CD4-positive, alpha-beta T cell (primary cell): ENCODE measurements around the gene GOLPH3. TPM values are rescaled to one million over a fixed set of nuclear protein-coding genes. Genes with fewer than 3 reads are reported as not detected.
A peak's percentile ranks its signal among the peaks of the same experiment; 100 is the strongest.

Experiments
- ATAC-seq: fragments of 200-7000 bp; cut with Tn5 transposase; one replicate; pipeline ENCODE4 v1.10.0; 2022; ENCODE audit warnings: mild to moderate bottlenecking; ENCODE audit not compliant: poor library complexity
- CTCF ChIA-PET: fragments of 350-600 bp; sonication (Branson Sonifier 250); formaldehyde crosslinking; loops from one replicate; lab custom pipeline; 2021; ENCODE audit warnings: antibody characterized with exemption, inconsistent platforms; lab: Charles Lee
- POLR2A ChIA-PET: fragments of 350-600 bp; sonication (Branson Sonifier 250); formaldehyde crosslinking; loops from one replicate; lab custom pipeline; 2021; ENCODE audit warnings: antibody characterized with exemption, inconsistent platforms; lab: Charles Lee
- DNase-seq, 14 experiments: peaks; one replicate each; pipeline ENCODE4 v3.0.0-alpha.2; 2013 to 2020; ENCODE audit warnings: mixed read lengths in 2 of 14
- H3K27ac ChIP-seq, 2 donors: one replicate each; pipeline versions ENCODE4 v1.5.1 to v1.7.0; 2013; ENCODE audit warnings: low read length in 2 of 2, low read depth in 1 of 2, mild to moderate bottlenecking in 1 of 2
- H3K27me3 ChIP-seq, 2 experiments: 1 replicate in 1 of 2; 2 replicates in 1 of 2; pipeline versions ENCODE4 v1.6.1 to v1.7.0; 2013; ENCODE audit warnings: low read length in 2 of 2, control low read depth in 1 of 2, mild to moderate bottlenecking in 1 of 2, moderate library complexity in 1 of 2; ENCODE audit not compliant: insufficient read depth in 2 of 2, control insufficient read depth in 1 of 2
- H3K36me3 ChIP-seq: one replicate; pipeline ENCODE4 v1.6.1; 2013; ENCODE audit warnings: low read length, control low read depth; ENCODE audit not compliant: insufficient read depth
- H3K4me1 ChIP-seq: one replicate; pipeline ENCODE4 v1.6.1; 2013; ENCODE audit warnings: low read length, control low read depth; ENCODE audit not compliant: insufficient read depth
- H3K4me3 ChIP-seq: one replicate; pipeline ENCODE4 v1.5.1; 2013; ENCODE audit warnings: mild to moderate bottlenecking, low read length, moderate library complexity
- H3K9me3 ChIP-seq, 2 experiments: 1 replicate in 1 of 2; 2 replicates in 1 of 2; pipeline versions ENCODE4 v1.6.1 to v1.7.0; 2013; ENCODE audit warnings: low read length in 2 of 2, mild to moderate bottlenecking in 2 of 2, control low read depth in 1 of 2, moderate library complexity in 1 of 2; ENCODE audit not compliant: control insufficient read depth in 1 of 2, insufficient read depth in 1 of 2
- H3K27ac Mint-ChIP-seq: one replicate; pipeline ENCODE4 v1.8.0; 2020; ENCODE audit warnings: mixed read lengths
- H3K27me3 Mint-ChIP-seq: one replicate; pipeline ENCODE4 v1.8.0; 2021; ENCODE audit warnings: mixed read lengths
- H3K36me3 Mint-ChIP-seq: one replicate; pipeline ENCODE4 v1.8.0; 2021; ENCODE audit warnings: low read depth, mixed read lengths
- H3K4me1 Mint-ChIP-seq: one replicate; pipeline ENCODE4 v1.8.0; 2021; ENCODE audit warnings: low read depth, mixed read lengths
- H3K4me3 Mint-ChIP-seq: one replicate; pipeline ENCODE4 v1.8.0; 2020; ENCODE audit warnings: mild to moderate bottlenecking, mixed read lengths
- H3K9me3 Mint-ChIP-seq: one replicate; pipeline ENCODE4 v1.8.0; 2020; ENCODE audit warnings: mixed read lengths
- intact Hi-C, 2 experiments: fragments of 100-400 bp; cut with DNase I in 1 of 2; cut with micrococcal nuclease in 1 of 2; formaldehyde crosslinking; loops; one replicate each; pipeline versions ENCODE4 v1.15.1 to v1.9.0; 2023 to 2025; cut with DNase I, micrococcal nuclease
- total RNA-seq, 174 experiments: library from RNA in 2 of 174; stranded (reverse) in 2 of 174; gene quantifications; one replicate each; pipeline ENCODE4 v1.2.3 and lab custom pipeline; 2021 to 2026
- TF ChIP-seq, protein P1 (sequence below): fragments of 200-600 bp; IDR thresholded peaks from one replicate; pipeline ENCODE4 v1.8.0; 2022; ENCODE audit warnings: antibody characterized with exemption, mild to moderate bottlenecking

The GOLPH3 gene
- total RNA-seq, 2 experiments from 2014 or later = 52.0 to 55.4 TPM

DNA sequence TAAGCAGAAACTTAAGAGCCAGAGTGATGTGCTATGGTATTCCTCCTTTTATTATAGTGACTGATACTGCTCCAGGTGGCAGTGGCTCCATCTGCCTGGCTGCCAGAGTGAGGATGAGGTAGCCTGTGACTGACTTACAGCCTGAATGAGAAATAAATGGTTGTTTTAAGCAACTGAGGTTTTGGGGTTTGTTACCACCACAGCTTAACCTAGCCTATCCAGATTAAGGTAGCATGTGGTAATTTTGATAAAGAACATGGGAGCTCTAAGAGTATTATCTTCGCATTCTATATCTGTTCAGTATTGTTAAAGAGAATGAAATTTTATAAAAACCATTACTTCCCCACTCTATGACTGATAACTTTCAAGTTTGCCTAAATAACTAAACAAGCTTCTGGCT lies 39.0 kb downstream of the GOLPH3 start:
- Mint-ChIP-seq H3K9me3 (no peaks in the 10 kb centered on the region), H3K36me3 (peaks cover 70% of the 10 kb centered on the region), H3K4me3 (no peak overlapping the region), H3K27ac (peak overlapping the region; percentile 27), H3K4me1 (peaks cover 57% of the 10 kb centered on the region), H3K27me3 (no peaks in the 10 kb centered on the region)
- ChIA-PET CTCF (no interaction called here), POLR2A (no interaction called here)
- TF ChIP-seq, protein P1, sequence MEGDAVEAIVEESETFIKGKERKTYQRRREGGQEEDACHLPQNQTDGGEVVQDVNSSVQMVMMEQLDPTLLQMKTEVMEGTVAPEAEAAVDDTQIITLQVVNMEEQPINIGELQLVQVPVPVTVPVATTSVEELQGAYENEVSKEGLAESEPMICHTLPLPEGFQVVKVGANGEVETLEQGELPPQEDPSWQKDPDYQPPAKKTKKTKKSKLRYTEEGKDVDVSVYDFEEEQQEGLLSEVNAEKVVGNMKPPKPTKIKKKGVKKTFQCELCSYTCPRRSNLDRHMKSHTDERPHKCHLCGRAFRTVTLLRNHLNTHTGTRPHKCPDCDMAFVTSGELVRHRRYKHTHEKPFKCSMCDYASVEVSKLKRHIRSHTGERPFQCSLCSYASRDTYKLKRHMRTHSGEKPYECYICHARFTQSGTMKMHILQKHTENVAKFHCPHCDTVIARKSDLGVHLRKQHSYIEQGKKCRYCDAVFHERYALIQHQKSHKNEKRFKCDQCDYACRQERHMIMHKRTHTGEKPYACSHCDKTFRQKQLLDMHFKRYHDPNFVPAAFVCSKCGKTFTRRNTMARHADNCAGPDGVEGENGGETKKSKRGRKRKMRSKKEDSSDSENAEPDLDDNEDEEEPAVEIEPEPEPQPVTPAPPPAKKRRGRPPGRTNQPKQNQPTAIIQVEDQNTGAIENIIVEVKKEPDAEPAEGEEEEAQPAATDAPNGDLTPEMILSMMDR = no peak
- Histone ChIP-seq H3K27ac (no peak overlapping the region), H3K9me3 (no peaks in the 10 kb centered on the region), H3K4me3 (no peak overlapping the region), H3K27me3 (no peaks in the 10 kb centered on the region), H3K4me1 (peaks cover 3% of the 10 kb centered on the region), H3K36me3 (peaks cover 35% of the 10 kb centered on the region)
- ATAC-seq = no peak
- intact Hi-C loops = loop anchor here in 1 of 2 experiments (5.0 kb wide), 1 partner anchor 37 kb away; the partner anchor contains the start of gene GOLPH3
- no peak for DNase-seq

DNA sequence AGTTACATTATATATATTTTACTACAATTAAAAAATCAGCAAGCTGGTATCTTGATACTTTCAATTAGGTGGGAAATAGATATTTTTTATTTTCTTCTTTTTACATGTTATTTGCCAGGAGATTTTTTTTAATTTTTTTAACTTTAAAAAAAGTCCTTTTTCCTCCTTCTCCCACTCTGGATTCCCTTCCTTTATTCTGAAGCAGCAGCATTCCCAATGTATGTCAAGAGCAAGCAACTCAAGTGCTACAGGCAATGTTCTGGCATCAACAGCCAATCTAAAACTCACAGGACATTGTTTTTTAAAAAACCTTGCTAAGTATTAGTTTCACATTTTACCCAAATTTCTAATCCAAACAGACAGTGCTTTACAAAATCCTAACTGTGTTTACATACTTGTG lies 41.4 kb downstream of the GOLPH3 start:
- Histone ChIP-seq H3K9me3 (no peaks in the 10 kb centered on the region), H3K36me3 (peaks cover 40% of the 10 kb centered on the region), H3K4me3 (no peak overlapping the region), H3K4me1 (no peaks in the 10 kb centered on the region), H3K27me3 (no peaks in the 10 kb centered on the region), H3K27ac (no peak overlapping the region)
- intact Hi-C loops = no loop called here
- Mint-ChIP-seq H3K4me1 (peaks cover 58% of the 10 kb centered on the region), H3K27ac (no peak overlapping the region), H3K27me3 (no peaks in the 10 kb centered on the region), H3K36me3 (peaks cover 75% of the 10 kb centered on the region), H3K9me3 (no peaks in the 10 kb centered on the region), H3K4me3 (no peak overlapping the region)
- no peak for ATAC-seq
- TF ChIP-seq, protein P1 = no peak
- DNase-seq = no peak
- POLR2A ChIA-PET = interaction anchor here (1.9 kb wide), 1 partner anchor 41 kb away, joined by 8 read pairs; the partner anchor contains the start of gene GOLPH3
- CTCF ChIA-PET = interaction anchor here (1.6 kb wide), 1 partner anchor 25 kb away, joined by 4 read pairs; no protein-coding TSS in a partner anchor

DNA sequence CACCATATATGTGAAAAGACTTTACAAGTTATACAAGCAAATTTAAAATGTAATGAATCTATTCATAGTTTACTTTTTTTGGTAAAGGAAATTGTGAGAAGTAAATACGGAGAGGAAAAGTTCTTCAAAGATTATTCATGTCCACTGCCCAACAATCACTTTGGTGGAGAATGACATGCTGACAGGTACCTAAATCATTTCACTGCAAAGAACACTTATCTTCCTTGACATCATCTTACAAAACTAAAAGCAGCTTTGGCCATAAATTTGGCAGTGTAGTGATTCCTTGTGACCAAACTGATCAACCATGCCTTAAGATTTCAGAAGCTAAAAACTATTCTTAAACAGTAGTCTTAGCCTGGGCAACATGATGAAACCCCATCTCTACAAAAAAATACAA lies 42.5 kb downstream of the GOLPH3 start:
- DNase-seq = no peak
- no peaks in the 10 kb centered on the region for H3K27me3 Mint-ChIP-seq
- peaks cover 81% of the 10 kb centered on the region for H3K36me3 Mint-ChIP-seq
- no peak overlapping the region for H3K4me3 ChIP-seq
- H3K27ac Mint-ChIP-seq = peak overlapping the region; percentile 39
- no peaks in the 10 kb centered on the region for H3K4me1 ChIP-seq
- H3K36me3 ChIP-seq = peaks cover 41% of the 10 kb centered on the region
- intact Hi-C loops = no loop called here
- no peaks in the 10 kb centered on the region for H3K27me3 ChIP-seq
- TF ChIP-seq, protein P1 = no peak
- CTCF ChIA-PET = interaction anchor here (1.6 kb wide), 1 partner anchor 26 kb away, joined by 4 read pairs; no protein-coding TSS in a partner anchor
- H3K4me3 Mint-ChIP-seq = no peak overlapping the region
- POLR2A ChIA-PET = interaction anchor here (1.0 to 1.9 kb wide), 2 partner anchors 42 to 72 kb away, joined by 3 to 8 read pairs; partner anchors contain the start of gene GOLPH3
- H3K9me3 Mint-ChIP-seq = no peaks in the 10 kb centered on the region
- peaks cover 62% of the 10 kb centered on the region for H3K4me1 Mint-ChIP-seq
- H3K27ac ChIP-seq = no peak overlapping the region
- no peaks in the 10 kb centered on the region for H3K9me3 ChIP-seq
- no peak for ATAC-seq
